GM12873 (cell line): ENCODE results near the gene SLC4A1AP.

Experiments
- CTCF ChIP-seq: IDR thresholded peaks from 2 replicates; pipeline ENCODE4 v1.5.1; 2012; ENCODE audit warnings: low read depth, mild to moderate bottlenecking, moderate library complexity, low read length, control low read depth; ENCODE audit not compliant: insufficient read depth; ENCODE audit errors: missing control alignments

The SLC4A1AP gene

GRCh38 chr2:27712522-27712921, 48.8 kb downstream of the SLC4A1AP start:
- no peak for TF ChIP-seq CTCF

GRCh38 chr2:27713201-27713600, 49.5 kb downstream of the SLC4A1AP start:
- TF ChIP-seq CTCF, result no peak

GRCh38 chr2:27714053-27714452, 50.4 kb downstream of the SLC4A1AP start:
- TF ChIP-seq CTCF, result no peak

- TF ChIP-seq CTCF, result no peak
Measured at GRCh38 chr2:27714851-27715291, 51.2 kb downstream of the SLC4A1AP start.

- TF ChIP-seq CTCF, result no peak
Measured at GRCh38 chr2:27715318-27716210, 51.9 kb downstream of the SLC4A1AP start.

GRCh38 chr2:27716301-27717069, 52.8 kb downstream of the SLC4A1AP start:
- TF ChIP-seq CTCF, result no peak

- no peak for TF ChIP-seq CTCF
Measured at GRCh38 chr2:27717070-27717795, 53.5 kb downstream of the SLC4A1AP start.
